ENCODE data around the gene PSPH.
"Not testable (repeated sequence)": the region's sequence is repeated elsewhere in the genome, so short reads cannot be mapped to it uniquely, and the experiment has no call there.

The PSPH gene

DNA sequence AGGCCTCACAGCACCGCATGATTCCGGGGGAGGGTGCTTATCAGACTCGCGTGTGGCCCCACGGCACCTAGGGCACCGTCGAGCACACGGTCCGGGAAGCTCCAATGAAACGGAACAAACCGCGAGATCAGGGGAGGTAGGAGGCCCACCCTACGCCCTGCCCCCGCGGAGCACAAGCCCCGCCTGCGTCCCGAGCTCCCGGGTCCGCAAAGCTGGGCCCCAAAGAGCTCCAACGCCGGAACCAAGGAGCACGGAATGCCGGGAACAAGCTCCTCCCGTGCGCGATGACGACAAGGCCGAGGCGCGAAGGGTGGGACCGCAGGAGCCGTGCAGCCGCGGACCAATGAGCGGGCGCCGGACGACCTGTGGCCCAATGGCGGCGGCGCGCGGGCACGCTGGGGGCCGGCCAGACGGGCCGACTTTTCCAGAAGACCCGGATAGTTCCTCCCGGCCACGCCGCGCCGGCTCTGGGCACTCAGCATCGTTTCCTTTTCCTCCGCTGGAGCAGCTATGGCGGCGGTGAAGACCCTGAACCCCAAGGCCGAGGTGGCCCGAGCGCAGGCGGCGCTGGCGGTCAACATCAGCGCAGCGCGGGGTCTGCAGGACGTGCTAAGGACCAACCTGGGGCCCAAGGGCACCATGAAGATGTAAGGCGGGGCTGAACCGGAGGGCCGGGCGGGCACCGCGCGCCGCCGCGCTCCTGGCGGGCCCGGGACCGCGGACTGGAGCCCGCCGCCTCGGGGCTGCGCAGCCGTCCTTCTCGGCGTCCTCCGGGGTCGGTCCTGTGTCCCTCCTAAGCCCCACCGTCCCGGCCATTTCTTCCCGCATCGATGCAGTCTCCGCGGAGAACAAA, at the start of gene PSPH, which contains the start of gene CCT6A:
Gene PSPH, minus strand, starts transcription at position 106 of the 853 bp plus-strand sequence. CDS start 30,232 bp downstream, outside the sequence.
Gene CCT6A, plus strand, starts transcription at position 427 of the 853 bp plus-strand sequence. Its CDS starts 84 bp downstream, at position 511.
- in situ Hi-C loops (cut with MboI; ENCODE audit: low sequenced_read_pairs) = no loop called here

DNA sequence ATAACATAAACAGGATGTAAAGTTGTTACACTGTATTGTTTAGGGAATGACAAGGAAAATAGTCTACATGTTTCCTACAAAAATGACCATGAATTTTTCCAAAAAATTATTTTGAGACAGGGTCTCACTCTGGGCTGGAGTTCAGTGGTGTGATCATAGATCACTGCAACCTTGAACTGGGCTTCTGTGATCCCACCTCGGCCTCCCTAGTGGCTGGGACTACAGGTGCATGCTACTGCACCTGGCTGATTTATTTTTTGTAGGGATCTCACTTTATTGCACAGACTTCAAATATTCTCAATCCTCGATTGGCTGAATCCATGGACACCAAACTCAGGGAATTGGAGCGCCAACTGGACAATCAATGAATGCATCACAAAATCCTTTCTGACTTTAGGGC, 48.4 kb upstream of the PSPH start:
- in situ Hi-C loops (cut with MboI; ENCODE audit: low sequenced_read_pairs) = no loop called here

DNA sequence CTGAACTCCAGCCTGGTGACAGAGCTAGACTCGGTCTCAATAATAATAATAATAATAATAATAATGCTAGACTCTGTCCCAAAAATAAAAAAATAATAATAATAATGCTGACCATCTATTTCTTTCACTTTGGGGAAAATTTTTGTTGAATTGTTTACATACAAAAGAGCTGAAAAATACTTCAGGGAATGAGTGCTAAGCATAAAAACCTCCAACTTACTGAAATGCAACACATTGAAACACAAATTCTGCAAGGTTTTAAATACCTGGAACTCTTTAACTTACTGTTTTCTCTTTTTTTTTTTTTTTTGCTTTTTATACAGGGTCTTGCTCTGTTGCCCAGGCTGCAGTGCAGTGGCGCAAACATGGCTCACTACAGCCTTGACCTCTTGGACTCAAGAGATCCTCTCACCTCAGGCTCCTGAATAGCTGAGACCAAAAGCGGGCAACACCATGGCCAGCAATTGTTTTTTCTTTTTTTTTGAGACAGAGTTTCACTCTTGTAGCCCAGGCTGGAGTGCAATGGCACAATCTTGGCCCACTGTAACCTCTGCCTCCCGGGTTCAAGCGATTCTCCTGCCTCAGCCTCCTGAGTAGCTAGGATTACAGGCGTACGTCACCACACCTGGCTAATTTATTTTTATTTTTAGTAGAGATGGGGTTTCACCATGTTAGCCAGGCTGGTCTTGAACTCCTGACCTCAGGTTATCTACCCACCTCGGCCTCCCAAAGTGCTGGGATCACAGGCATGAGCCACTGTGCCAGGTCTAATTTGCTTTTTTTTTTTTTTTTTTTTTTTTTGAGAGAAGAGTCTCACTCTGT, 47.2 kb upstream of the PSPH start:
- in situ Hi-C loops (cut with MboI; ENCODE audit: low sequenced_read_pairs) = not testable (repeated sequence)

DNA sequence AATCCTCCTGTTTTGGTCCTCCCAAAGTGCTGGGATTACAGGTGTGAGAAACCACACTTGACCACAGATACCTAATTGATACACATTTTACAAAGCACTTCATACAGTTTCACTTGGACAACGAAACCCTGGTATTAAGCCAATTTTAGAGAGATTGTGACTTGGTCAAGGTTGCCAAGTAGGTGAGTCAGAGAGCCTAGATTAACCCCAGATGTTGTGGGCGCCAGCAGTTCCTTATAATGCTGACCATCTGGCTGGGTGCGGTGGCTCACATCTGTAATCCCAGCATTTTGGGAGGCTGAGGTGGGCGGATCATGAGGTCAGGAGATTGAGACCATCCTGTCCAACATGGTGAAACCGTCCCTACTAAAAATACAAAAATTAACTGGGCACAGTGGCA, 46.5 kb upstream of the PSPH start:
- in situ Hi-C loops (cut with MboI; ENCODE audit: low sequenced_read_pairs) = no loop called here

DNA sequence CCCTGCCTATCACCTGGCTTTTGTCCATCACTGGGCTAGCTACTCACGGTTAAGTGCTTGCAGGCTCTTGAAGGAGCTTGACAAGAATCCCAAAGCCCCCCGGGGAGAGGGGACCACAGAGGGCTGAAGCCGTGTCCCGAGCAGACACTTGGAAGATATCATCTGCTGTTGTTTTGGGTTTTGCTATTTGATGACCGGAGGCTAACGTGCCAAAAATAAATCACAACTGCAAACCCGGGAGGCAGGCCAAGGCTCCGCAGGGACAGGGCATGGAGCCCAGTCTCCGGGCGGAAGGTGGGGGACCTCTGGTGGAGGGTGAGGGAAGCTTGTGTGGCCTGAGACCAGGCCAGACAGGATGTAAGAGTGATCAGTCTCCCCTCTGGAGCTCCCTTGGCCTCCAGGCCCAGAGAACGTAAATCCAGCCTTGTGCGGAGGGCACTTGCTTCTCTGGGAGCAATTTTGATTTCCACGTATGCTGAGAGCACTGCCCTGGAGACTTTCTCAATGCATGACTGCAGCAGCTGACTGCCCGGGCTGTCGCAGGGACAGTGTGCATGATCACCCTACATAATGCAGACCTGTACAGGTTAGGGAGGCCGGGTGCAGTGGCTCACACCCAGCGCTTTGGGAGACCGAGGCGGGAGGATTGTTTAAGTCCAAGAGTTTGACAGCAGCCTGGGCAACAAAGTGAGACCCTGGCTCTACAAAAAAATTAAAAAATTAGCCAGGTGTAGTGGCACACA, 41.7 kb upstream of the PSPH start, which contains the start of gene PHKG1:
Gene PHKG1, minus strand, starts transcription at position 164 of the 743 bp plus-strand sequence. CDS start 4,011 bp downstream, outside the sequence.
- in situ Hi-C loops (cut with MboI; ENCODE audit: low sequenced_read_pairs) = no loop called here

DNA sequence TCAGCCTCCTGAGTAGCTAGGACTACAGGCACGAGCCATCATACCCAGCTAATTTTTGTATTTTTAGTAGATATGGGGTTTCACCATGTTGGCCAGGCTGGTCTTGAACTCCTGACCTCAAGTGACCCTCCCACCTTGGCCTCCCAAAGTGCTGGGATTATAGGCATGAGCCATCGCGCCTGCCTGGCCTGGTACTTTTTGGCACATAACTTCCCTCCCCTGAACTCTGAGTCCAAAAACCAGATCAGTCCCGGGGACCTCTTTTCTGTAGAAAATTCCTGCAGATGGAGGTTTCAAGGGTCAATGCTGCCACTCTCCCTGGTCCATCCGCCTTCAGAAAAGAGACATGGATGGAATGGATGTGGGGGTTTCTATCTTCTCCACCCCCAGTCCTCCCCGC, 41.1 kb upstream of the PSPH start:
- in situ Hi-C loops (cut with MboI; ENCODE audit: low sequenced_read_pairs) = not testable (repeated sequence)

DNA sequence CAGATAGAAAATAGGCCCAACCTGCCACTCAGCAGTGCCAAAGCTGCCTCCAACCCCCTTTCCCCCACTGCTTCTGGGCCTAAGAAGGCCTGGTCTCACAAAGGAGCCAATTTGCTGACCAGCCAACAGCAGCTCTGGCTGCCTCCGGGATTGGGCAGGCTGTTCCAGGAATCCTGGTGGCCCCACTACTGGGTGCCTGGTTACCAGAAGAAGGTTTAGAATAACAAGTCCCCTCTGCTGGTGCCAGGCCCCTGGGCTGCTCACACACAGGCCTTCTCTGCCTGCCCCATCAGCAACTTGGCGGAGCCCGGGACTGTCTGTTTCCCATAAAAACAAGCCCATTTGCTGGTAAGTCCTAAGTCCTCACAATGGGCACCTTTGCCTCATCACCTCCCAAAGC, 40.3 kb upstream of the PSPH start:
- in situ Hi-C loops (cut with MboI; ENCODE audit: low sequenced_read_pairs) = no loop called here

DNA sequence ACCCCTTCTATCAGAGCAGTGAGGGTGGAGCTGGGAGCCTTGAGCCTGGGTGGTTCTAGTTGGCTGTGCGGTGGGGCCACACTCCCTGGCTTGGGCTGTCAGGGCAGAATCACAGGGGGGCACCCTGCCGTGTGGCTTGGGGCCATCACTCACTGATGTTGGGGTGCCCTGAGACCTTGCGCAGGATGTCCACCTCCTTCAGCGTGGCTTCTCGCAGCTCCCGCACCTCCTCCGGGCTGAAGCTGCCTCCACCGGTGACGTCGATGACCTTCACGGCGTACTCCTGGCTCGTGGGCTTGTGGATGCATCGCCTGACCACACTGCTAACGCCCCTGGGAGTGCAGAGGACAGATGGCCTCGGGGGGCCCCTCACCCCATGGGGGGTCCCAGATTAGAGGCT, 36.2 kb upstream of the PSPH start:
- in situ Hi-C loops (cut with MboI; ENCODE audit: low sequenced_read_pairs) = no loop called here

DNA sequence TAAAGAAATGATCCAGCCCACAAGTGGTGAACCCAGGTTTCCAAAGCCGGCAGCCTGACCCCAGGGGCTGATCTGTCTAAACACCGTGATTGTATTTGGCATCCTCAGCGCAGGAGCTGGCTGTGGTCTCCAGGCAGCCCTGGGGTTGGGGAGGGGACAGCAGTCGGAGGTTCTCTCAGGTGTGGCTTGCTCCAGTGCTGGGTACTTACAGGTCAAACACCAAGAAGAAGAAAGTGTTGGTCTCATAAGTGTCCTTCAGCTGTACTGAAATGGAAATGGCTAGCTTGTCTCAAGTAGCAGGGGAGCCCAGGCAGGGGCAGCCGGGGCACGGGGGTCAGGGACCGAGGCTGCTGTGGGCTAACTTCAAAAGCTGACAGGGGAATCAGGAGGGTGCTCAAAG, 35.5 kb upstream of the PSPH start:
- in situ Hi-C loops (cut with MboI; ENCODE audit: low sequenced_read_pairs) = no loop called here

DNA sequence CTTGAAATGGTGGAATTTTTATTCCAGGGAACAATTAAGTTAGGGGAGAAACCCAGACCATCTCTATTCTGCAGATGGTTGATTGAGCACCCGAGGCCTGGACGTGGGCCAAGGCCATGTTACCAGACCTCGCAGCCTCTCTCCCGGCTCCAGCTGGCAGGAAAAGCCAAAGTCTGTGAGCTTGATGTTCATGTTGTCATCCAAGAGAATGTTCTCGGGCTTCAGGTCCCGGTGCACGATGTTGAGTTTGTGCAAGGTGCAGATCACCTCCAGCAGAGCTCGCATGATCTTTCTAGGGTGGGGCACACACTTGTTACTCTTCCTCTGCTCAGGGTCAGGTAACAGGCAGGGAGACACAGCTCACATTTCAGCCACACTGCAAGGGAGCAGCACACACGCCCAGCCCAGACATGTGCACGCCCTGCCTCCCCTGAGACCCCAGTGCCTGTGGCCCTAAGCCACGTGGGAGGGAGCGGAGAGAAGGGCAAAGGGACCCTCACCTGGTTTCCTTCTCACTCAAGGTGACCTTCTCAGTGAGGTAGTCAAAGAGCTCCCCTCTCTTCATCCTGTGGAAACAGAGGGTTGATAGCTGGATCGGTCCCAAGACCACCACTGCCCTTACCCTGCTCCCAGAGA, 32.0 kb upstream of the PSPH start:
- in situ Hi-C loops (cut with MboI; ENCODE audit: low sequenced_read_pairs) = no loop called here

DNA sequence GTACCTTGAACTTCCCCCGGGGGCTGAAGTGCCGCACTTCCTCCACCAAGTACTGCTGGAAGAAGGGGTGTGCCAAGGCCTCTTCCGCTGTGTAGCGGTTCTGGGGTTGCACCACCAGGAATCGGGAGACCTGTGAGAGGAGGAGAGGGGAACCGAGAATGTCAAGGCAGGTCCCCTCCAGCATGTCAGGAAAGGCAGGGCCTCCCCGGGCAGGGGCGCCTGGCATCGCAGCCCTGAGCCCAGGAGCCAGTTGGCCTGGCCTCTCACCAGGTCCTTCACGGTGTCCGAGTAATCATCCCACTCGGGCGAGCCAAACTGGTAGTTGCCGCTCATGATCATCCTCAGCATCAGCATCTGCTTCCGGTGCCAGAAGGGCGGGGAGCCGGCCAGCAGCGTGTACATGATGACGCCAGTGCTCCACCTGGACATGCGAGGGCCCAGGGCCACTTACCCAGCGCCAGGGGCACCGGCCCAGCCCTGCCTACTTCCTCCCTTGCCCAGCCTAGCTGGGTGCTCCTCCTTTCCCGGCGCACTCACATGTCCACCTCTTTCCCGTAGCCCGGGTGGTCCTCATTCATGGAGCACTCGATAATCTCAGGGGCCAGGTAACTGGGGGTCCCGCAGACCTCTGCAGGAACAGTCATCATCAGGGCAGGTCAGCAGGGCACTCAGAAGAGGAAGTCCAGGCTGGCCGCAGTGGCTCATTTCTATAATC, 30.5 kb upstream of the PSPH start:
- in situ Hi-C loops (cut with MboI; ENCODE audit: low sequenced_read_pairs) = no loop called here

DNA sequence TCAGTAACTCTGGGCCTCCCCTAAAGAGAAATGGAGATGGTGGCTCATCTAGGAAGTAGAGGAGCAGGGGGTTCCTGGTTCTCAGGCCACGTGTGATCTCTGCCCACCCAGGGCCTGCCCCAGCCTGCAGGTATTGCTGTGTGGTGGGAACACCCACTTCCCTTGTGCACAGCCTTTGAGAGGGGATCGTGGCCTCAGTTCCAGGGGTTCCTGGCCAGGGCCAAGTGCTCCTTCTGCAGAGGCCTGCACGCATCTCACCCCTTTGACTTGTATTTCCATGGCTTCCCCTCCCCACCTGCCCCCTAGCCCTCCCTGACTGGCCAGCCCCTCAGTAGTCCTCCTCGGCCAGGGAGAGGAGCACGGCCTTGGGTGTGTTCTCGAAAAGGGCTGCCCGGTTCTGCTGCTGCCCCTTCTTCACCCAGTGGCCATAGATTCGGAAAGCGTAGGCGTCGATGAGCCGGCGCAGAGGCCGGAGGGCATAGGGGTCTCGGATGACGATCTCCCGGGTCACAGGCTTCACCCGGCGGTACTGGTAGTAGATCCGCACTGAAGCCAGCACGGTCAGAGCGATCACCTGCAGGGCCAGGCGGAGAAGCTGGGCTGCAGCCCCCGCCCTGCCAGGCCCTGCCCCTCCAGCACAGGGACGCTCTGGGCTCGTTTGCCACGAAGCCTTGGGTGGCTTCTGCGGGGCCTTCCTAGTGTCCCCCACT, 29.6 kb upstream of the PSPH start:
- in situ Hi-C loops (cut with MboI; ENCODE audit: low sequenced_read_pairs) = not testable (repeated sequence)

DNA sequence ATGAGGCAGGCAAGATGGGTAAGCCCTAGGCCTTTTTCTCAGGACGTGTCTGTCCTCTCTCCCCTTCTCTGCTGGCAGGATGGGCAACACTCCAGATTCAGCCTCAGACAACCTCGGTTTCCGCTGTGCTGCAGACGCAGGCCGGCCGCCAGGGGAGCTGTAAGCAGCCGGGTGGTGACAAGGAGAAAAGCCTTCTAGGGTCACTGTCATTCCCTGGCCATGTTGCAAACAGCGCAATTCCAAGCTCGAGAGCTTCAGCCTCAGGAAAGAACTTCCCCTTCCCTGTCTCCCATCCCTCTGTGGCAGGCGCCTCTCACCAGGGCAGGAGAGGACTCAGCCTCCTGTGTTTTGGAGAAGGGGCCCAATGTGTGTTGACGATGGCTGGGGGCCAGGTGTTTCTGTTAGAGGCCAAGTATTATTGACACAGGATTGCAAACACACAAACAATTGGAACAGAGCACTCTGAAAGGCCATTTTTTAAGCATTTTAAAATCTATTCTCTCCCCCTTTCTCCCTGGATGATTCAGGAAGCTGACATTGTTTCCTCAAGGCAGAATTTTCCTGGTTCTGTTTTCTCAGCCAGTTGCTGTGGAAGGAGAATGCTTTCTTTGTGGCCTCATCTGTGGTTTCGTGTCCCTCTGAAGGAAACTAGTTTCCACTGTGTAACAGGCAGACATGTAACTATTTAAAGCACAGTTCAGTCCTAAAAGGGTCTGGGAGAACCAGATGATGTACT, 28.4 kb upstream of the PSPH start:
- in situ Hi-C loops (cut with MboI; ENCODE audit: low sequenced_read_pairs) = loop anchor here (10.0 kb wide), 1 partner anchor 75 kb away; no protein-coding TSS in a partner anchor

DNA sequence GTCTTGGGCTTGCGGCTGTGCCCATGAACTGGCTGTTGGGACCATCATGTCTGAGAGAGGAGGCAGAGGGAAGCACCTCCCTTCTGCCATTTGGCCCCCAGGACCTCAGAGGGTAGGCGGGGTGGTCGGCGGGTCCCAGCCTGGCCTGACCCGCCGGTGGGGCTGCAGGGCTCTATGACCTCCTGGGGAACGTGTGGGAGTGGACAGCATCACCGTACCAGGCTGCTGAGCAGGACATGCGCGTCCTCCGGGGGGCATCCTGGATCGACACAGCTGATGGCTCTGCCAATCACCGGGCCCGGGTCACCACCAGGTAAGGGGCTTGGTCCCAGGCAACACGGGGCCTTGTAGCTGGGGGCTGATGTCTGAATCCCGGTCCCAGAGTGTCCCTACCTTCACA, 27.0 kb upstream of the PSPH start:
- in situ Hi-C loops (cut with MboI; ENCODE audit: low sequenced_read_pairs) = loop anchor here (10.0 kb wide), 1 partner anchor 73 kb away; no protein-coding TSS in a partner anchor

DNA sequence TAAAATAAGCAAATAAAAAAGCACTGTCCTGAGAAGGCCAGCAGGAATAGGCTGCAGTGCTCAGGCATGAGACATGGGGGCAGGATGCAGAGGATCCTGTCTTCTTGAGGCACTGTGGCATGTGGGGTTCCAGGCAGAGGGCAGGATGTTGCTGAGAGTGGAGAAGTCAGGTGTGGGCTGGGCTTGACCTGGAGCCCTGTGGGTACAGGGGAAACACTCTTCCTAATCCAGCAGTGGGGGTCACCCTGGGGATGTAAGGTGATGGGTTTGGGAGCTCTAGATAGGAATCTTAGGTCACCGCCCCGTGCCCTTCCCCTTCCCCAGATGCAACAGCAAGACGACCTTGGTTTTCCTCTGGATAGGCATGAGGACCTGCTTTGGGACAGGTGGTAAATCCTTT, 26.4 kb upstream of the PSPH start:
- in situ Hi-C loops (cut with MboI; ENCODE audit: low sequenced_read_pairs) = loop anchor here (10.0 kb wide), 1 partner anchor 73 kb away; no protein-coding TSS in a partner anchor

DNA sequence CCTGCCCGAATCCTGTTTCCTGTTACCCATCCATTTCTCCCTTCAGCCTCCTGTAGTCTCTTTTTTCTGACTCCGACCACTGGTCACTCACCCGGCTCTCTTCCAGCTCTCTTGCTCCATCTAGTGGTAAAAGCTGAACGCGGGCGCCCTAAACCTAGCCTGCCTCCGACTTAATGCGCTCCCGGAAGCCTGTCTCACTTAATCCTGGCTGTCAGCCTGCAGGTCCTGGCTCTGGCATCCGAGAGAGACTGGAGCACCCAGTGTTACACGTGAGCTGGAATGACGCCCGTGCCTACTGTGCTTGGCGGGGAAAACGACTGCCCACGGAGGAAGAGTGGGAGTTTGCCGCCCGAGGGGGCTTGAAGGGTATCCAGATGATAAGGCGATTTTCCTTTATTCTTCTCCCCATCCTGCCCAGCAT, 23.1 kb upstream of the PSPH start:
- in situ Hi-C loops (cut with MboI; ENCODE audit: low sequenced_read_pairs) = loop anchor here (10.0 kb wide), 1 partner anchor 70 kb away; no protein-coding TSS in a partner anchor

DNA sequence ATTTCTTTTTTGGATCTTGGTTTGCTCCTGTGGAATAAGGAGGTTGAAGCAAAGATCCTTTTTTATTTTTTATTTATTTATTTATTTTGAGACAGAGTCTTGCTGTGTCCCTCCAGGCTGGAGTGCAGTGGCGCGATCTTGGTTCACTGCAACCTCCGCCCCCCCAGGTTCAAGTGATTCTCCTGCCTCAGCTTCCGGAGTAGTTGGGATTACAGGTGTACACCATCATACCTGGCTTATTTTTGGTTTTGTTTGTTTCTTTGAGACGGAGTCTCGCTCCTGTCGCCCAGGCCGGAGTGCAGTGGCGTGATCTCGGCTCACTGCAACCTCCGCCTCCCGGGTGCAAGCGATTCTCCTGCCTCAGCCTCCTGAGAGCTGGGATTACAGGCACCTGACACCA, 15.1 kb upstream of the PSPH start:
- in situ Hi-C loops (cut with MboI; ENCODE audit: low sequenced_read_pairs) = not testable (repeated sequence)

DNA sequence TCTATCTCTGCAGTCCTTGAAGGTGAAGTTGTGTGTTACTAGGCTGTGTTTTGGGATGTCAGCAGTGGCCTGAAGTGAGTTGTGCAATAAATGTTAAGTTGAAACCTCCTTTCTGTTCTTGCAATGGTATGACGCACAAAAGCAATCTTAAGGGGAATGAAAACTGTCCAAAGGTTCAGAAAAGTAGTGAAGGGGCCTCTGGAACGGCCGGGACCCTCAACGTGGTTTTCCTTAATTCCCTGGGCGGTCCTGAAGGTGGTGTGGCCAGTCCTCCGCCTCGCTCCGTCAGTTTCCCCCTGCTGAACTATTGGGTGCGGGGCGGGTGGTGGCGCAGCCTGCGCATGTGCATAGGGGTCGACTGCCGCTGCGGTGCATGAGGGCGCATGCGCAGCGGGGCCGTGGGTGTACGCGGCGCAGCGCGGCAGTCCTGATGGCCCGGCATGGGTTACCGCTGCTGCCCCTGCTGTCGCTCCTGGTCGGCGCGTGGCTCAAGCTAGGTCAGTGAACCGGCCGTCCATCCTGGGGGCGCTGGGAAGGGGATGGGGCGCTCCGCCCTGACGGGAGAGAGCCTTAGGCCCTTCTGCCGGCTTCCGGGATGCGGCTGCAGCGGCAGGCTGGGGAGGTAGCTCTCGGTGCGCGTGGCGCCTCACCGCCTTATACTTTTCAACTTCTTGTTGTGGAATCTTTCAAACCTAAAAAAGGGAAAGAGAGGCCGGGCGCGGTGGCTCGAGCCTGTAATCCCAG, 12.8 kb upstream of the PSPH start, which contains the start of gene SUMF2:
Gene SUMF2, plus strand, starts transcription at position 405 of the 744 bp plus-strand sequence. Its CDS starts 26 bp downstream, at position 431.
- in situ Hi-C loops (cut with MboI; ENCODE audit: low sequenced_read_pairs) = no loop called here
